GM23338 (cell line): ENCODE results near the gene JPH3. TPM values are rescaled to one million over a fixed set of nuclear protein-coding genes. Genes with fewer than 3 reads are reported as not detected.

Experiments
- ATAC-seq: fragments of 200-7000 bp; cut with Tn5 transposase; 3 replicates; pipeline ENCODE4 v1.9.1; 2020
- DNase-seq: peaks from one replicate; pipeline ENCODE4 v3.0.0-alpha.2; 2015; ENCODE audit warnings: low spot score
- H2AFZ ChIP-seq: fragments of 200-600 bp; sonication (generic); 2 replicates; pipeline ENCODE4 v1.8.0; 2016; ENCODE audit warnings: antibody characterized with exemption, mild to moderate bottlenecking, moderate library complexity
- H3F3A ChIP-seq: fragments of 200-600 bp; sonication (generic); replicated peaks from 2 replicates; pipeline ENCODE4 v1.8.0; 2017; ENCODE audit warnings: antibody characterized with exemption, mixed run types, low read depth
- H3K27ac ChIP-seq: fragments of 200-600 bp; sonication (generic); 2 replicates; pipeline ENCODE4 v1.6.1; 2016; ENCODE audit warnings: low read depth
- H3K27me3 ChIP-seq: fragments of 200-600 bp; sonication (generic); 2 replicates; pipeline ENCODE4 v1.8.0; 2016; ENCODE audit warnings: mild to moderate bottlenecking, mixed run types, moderate library complexity; ENCODE audit not compliant: insufficient read depth
- H3K36me3 ChIP-seq: fragments of 200-600 bp; sonication (generic); 2 replicates; pipeline ENCODE4 v1.8.0; 2016; ENCODE audit warnings: mild to moderate bottlenecking; ENCODE audit not compliant: insufficient read depth
- H3K4me1 ChIP-seq: fragments of 200-600 bp; sonication (generic); 2 replicates; pipeline ENCODE4 v1.8.0; 2016; ENCODE audit warnings: mild to moderate bottlenecking, moderate library complexity; ENCODE audit not compliant: insufficient read depth
- H3K4me2 ChIP-seq: fragments of 200-600 bp; sonication (generic); 2 replicates; pipeline ENCODE4 v1.7.1; 2017; ENCODE audit warnings: mixed run types
- H3K4me3 ChIP-seq: fragments of 200-600 bp; sonication (generic); 2 replicates; pipeline ENCODE4 v1.6.1; 2016; ENCODE audit warnings: mixed run types
- H3K79me2 ChIP-seq: fragments of 200-600 bp; sonication (generic); replicated peaks from 2 replicates; pipeline ENCODE4 v1.8.0; 2017; ENCODE audit warnings: mild to moderate bottlenecking; ENCODE audit not compliant: insufficient read depth
- H3K9me2 ChIP-seq: fragments of 200-600 bp; sonication (generic); 2 replicates; pipeline ENCODE4 v1.8.0; 2017; ENCODE audit not compliant: insufficient read depth
- H4K20me1 ChIP-seq: fragments of 200-600 bp; sonication (generic); replicated peaks from 2 replicates; pipeline ENCODE4 v1.8.0; 2017; ENCODE audit warnings: mild to moderate bottlenecking; ENCODE audit not compliant: insufficient read depth
- H3K27ac Mint-ChIP-seq: 2 replicates; pipeline ENCODE4 v1.8.0; 2020; ENCODE audit warnings: inconsistent platforms, mild to moderate bottlenecking, moderate library complexity, mixed read lengths
- H3K27me3 Mint-ChIP-seq: 3 replicates; pipeline ENCODE4 v1.8.0; 2022; ENCODE audit warnings: low read depth, mild to moderate bottlenecking, moderate library complexity, mixed read lengths, inconsistent platforms; ENCODE audit not compliant: insufficient read depth, poor library complexity
- H3K36me3 Mint-ChIP-seq: 3 replicates; pipeline ENCODE4 v1.8.0; 2021; ENCODE audit warnings: low read depth, mild to moderate bottlenecking, inconsistent platforms, moderate library complexity, mixed read lengths
- H3K4me1 Mint-ChIP-seq: 3 replicates; pipeline ENCODE4 v1.8.0; 2020; ENCODE audit warnings: mild to moderate bottlenecking, inconsistent platforms, mixed read lengths
- H3K4me3 Mint-ChIP-seq: 3 replicates; pipeline ENCODE4 v1.8.0; 2021; ENCODE audit warnings: moderate library complexity, mild to moderate bottlenecking, inconsistent platforms, mixed read lengths
- H3K9me3 Mint-ChIP-seq: 3 replicates; pipeline ENCODE4 v1.8.0; 2020; ENCODE audit warnings: moderate library complexity, mild to moderate bottlenecking, inconsistent platforms, mixed read lengths
- CREB1 ChIP-seq: fragments of 250-450 bp; sonication (Bioruptor Pico); IDR thresholded peaks from 2 replicates; pipeline ENCODE4 v1.5.0; 2020; ENCODE audit warnings: low read depth, mild to moderate bottlenecking, moderate library complexity
- EZH2 ChIP-seq: fragments of 200-600 bp; sonication (generic); IDR thresholded peaks from one replicate; pipeline ENCODE4 v1.8.0; 2017; ENCODE audit warnings: antibody characterized with exemption, mild to moderate bottlenecking, low read depth; ENCODE audit not compliant: unreplicated experiment
- JUNB ChIP-seq: IDR thresholded peaks from one replicate; pipeline ENCODE4 v1.6.1; 2016; ENCODE audit warnings: antibody characterized with exemption; ENCODE audit not compliant: unreplicated experiment
- NANOG ChIP-seq: IDR thresholded peaks from 2 replicates; pipeline ENCODE4 v1.6.1; 2016; ENCODE audit warnings: antibody characterized with exemption, borderline replicate concordance
- POLR2AphosphoS5 ChIP-seq: IDR thresholded peaks from 2 replicates; pipeline ENCODE4 v1.6.1; 2016; ENCODE audit warnings: antibody characterized with exemption, low read depth
- STAT1 ChIP-seq: IDR thresholded peaks from one replicate; pipeline ENCODE4 v1.6.1; 2016; ENCODE audit warnings: antibody characterized with exemption; ENCODE audit not compliant: unreplicated experiment
- ZNF114 ChIP-seq: fragments of 250-450 bp; sonication (Bioruptor Pico); IDR thresholded peaks from 2 replicates; pipeline ENCODE4 v1.5.0; 2020; ENCODE audit warnings: mild to moderate bottlenecking, moderate library complexity
- ZNF331 ChIP-seq: fragments of 250-450 bp; sonication (Bioruptor Pico); IDR thresholded peaks from 2 replicates; pipeline ENCODE4 v1.5.0; 2020; ENCODE audit warnings: low read depth, mild to moderate bottlenecking, moderate library complexity
- polyA plus RNA-seq: library from polyadenylated mRNA; unstranded; fragments of >200 nt; fragmentation: Nextera tagmentation; extraction: Ambion mirVana; gene quantifications from 2 replicates; pipeline ENCODE4 v1.2.1, GENCODE V29; 2016
- total RNA-seq: library from RNA; depleted of rRNA; stranded (reverse); fragments of >200 nt; shearing (Covaris generic); gene quantifications from 2 replicates; pipeline ENCODE4 v1.2.3, GENCODE V29; 2014
- TF ChIP-seq, protein P1 (sequence below): IDR thresholded peaks from 2 replicates; pipeline ENCODE4 v1.6.1; 2016; ENCODE audit warnings: antibody characterized with exemption
- TF ChIP-seq, protein P2 (sequence below), 2 experiments: fragments of 200-600 bp in 1 of 2; sonication (generic) in 1 of 2; conservative IDR thresholded peaks; 2 replicates each; pipeline versions ENCODE4 v1.5.1 to v1.6.1; 2016 to 2017; ENCODE audit warnings: antibody characterized with exemption in 2 of 2, low read depth in 2 of 2, mild to moderate bottlenecking in 2 of 2, moderate library complexity in 1 of 2
- TF ChIP-seq, protein P3 (sequence below): fragments of 250-450 bp; sonication (Bioruptor Pico); IDR thresholded peaks from 2 replicates; pipeline ENCODE4 v1.5.0; 2020; ENCODE audit warnings: mild to moderate bottlenecking, moderate library complexity

The JPH3 gene
- total and polyA plus RNA-seq, 2 experiments from 2014 or later: 8.4 to 38.3 TPM

DNA sequence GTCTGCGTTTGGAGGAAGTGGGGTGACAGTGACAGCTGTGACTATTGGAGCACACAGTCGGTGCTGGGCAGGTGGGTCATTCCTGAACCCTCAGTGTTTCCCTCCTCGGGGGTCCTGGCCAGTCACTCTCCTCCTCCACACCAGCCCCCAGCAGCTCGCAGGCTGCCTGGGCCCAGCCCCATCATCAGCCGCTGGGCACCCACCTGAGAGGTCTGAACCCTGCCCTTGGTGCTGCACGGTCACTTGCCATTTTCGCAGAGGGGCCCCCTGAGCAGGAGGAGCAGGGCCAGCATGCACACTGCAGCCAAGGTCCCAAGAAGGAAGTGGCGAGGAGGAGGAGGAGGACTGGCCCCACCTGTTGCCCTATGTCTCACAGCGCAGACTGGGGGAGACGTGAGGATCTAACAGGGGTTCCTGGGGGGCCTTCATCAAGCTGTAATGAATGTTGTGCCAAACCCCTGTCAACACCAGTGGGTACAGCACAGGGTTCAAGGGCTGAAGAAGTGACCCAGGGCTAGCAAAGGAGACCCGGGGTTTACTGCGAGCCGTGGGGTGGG is 23.0 kb downstream of the JPH3 start (continued):
- TF ChIP-seq, protein P1, sequence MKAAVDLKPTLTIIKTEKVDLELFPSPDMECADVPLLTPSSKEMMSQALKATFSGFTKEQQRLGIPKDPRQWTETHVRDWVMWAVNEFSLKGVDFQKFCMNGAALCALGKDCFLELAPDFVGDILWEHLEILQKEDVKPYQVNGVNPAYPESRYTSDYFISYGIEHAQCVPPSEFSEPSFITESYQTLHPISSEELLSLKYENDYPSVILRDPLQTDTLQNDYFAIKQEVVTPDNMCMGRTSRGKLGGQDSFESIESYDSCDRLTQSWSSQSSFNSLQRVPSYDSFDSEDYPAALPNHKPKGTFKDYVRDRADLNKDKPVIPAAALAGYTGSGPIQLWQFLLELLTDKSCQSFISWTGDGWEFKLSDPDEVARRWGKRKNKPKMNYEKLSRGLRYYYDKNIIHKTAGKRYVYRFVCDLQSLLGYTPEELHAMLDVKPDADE: no peak
- no peak for TF ChIP-seq ZNF114 (CRISPR knock-in tag)

DNA sequence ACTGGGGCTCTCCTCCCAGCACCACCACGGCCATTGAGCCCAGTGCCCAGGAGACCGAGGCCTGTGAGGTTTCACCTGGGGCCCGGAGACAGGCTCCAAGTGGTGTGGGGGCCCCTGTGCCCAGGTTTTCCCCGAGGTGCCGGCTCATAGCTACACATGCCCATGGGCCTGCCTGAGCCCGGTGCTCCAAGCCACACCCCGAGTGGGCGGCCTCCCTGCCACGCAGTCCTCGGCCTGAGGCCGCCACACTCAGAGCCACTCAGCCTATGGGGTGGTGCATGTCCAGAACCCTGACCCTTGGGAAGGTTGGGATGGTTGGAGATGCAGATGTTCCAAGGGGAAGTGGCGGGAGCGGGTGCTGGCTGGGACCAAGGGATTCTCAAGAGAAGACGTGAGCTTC is 24.1 kb downstream of the JPH3 start:
- Histone ChIP-seq H3K27me3 (no peaks in the 10 kb centered on the region), H4K20me1 (no peaks in the 10 kb centered on the region), H3K27ac (no peak overlapping the region), H3K79me2 (0 out of 2 replicates have a peak, but pooled peaks cover 4% of the 10 kb centered on the region), H3K9me2 (no peaks in the 10 kb centered on the region), H3K36me3 (no peaks in the 10 kb centered on the region), H3K4me3 (no peak overlapping the region), H2AFZ (no peak overlapping the region), H3K4me1 (no peaks in the 10 kb centered on the region), H3K4me2 (no peak overlapping the region), H3F3A (no peaks in the 10 kb centered on the region)
- ATAC-seq (no peak), DNase-seq (no peak)
- Mint-ChIP-seq H3K27ac (no peak overlapping the region), H3K4me3 (no peak overlapping the region), H3K27me3 (peaks cover 8% of the 10 kb centered on the region), H3K4me1 (peaks cover 15% of the 10 kb centered on the region), H3K9me3 (peaks cover 1% of the 10 kb centered on the region; the same call in 1 of the 3 replicates), H3K36me3 (peaks cover 6% of the 10 kb centered on the region; the same call in 2 of the 3 replicates)
- TF ChIP-seq, protein P2, sequence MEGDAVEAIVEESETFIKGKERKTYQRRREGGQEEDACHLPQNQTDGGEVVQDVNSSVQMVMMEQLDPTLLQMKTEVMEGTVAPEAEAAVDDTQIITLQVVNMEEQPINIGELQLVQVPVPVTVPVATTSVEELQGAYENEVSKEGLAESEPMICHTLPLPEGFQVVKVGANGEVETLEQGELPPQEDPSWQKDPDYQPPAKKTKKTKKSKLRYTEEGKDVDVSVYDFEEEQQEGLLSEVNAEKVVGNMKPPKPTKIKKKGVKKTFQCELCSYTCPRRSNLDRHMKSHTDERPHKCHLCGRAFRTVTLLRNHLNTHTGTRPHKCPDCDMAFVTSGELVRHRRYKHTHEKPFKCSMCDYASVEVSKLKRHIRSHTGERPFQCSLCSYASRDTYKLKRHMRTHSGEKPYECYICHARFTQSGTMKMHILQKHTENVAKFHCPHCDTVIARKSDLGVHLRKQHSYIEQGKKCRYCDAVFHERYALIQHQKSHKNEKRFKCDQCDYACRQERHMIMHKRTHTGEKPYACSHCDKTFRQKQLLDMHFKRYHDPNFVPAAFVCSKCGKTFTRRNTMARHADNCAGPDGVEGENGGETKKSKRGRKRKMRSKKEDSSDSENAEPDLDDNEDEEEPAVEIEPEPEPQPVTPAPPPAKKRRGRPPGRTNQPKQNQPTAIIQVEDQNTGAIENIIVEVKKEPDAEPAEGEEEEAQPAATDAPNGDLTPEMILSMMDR (conservative IDR thresholded peaks at IDR 0.05; ENCODE audit: low read depth in 2 of 2): no peak
- no peak for TF ChIP-seq EZH2
- TF ChIP-seq POLR2AphosphoS5: no peak
- TF ChIP-seq STAT1: no peak
- no peak for TF ChIP-seq JUNB
- TF ChIP-seq NANOG: no peak
- TF ChIP-seq ZNF331: no peak
- no peak for TF ChIP-seq CREB1 (CRISPR knock-in tag)
- TF ChIP-seq ZNF114 (CRISPR knock-in tag): no peak
- TF ChIP-seq, protein P3, sequence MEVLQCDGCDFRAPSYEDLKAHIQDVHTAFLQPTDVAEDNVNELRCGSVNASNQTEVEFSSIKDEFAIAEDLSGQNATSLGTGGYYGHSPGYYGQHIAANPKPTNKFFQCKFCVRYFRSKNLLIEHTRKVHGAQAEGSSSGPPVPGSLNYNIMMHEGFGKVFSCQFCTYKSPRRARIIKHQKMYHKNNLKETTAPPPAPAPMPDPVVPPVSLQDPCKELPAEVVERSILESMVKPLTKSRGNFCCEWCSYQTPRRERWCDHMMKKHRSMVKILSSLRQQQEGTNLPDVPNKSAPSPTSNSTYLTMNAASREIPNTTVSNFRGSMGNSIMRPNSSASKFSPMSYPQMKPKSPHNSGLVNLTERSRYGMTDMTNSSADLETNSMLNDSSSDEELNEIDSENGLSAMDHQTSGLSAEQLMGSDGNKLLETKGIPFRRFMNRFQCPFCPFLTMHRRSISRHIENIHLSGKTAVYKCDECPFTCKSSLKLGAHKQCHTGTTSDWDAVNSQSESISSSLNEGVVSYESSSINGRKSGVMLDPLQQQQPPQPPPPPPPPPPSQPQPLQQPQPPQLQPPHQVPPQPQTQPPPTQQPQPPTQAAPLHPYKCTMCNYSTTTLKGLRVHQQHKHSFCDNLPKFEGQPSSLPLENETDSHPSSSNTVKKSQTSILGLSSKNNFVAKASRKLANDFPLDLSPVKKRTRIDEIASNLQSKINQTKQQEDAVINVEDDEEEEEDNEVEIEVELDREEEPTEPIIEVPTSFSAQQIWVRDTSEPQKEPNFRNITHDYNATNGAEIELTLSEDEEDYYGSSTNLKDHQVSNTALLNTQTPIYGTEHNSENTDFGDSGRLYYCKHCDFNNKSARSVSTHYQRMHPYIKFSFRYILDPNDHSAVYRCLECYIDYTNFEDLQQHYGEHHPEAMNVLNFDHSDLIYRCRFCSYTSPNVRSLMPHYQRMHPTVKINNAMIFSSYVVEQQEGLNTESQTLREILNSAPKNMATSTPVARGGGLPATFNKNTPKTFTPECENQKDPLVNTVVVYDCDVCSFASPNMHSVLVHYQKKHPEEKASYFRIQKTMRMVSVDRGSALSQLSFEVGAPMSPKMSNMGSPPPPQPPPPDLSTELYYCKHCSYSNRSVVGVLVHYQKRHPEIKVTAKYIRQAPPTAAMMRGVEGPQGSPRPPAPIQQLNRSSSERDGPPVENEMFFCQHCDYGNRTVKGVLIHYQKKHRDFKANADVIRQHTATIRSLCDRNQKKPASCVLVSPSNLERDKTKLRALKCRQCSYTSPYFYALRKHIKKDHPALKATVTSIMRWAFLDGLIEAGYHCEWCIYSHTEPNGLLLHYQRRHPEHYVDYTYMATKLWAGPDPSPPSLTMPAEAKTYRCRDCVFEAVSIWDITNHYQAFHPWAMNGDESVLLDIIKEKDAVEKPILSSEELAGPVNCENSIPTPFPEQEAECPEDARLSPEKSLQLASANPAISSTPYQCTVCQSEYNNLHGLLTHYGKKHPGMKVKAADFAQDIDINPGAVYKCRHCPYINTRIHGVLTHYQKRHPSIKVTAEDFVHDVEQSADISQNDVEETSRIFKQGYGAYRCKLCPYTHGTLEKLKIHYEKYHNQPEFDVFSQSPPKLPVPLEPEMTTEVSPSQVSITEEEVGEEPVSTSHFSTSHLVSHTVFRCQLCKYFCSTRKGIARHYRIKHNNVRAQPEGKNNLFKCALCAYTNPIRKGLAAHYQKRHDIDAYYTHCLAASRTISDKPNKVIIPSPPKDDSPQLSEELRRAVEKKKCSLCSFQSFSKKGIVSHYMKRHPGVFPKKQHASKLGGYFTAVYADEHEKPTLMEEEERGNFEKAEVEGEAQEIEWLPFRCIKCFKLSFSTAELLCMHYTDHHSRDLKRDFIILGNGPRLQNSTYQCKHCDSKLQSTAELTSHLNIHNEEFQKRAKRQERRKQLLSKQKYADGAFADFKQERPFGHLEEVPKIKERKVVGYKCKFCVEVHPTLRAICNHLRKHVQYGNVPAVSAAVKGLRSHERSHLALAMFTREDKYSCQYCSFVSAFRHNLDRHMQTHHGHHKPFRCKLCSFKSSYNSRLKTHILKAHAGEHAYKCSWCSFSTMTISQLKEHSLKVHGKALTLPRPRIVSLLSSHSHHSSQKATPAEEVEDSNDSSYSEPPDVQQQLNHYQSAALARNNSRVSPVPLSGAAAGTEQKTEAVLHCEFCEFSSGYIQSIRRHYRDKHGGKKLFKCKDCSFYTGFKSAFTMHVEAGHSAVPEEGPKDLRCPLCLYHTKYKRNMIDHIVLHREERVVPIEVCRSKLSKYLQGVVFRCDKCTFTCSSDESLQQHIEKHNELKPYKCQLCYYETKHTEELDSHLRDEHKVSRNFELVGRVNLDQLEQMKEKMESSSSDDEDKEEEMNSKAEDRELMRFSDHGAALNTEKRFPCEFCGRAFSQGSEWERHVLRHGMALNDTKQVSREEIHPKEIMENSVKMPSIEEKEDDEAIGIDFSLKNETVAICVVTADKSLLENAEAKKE (CRISPR knock-in tag): no peak
